ENCODE measurements around the gene KXD1. TPM values are rescaled to one million over a fixed set of nuclear protein-coding genes. Genes with fewer than 3 reads are reported as not detected.

KXD1 gene
- total RNA-seq, 1 experiment from 2014 or later: 138 TPM

DNA sequence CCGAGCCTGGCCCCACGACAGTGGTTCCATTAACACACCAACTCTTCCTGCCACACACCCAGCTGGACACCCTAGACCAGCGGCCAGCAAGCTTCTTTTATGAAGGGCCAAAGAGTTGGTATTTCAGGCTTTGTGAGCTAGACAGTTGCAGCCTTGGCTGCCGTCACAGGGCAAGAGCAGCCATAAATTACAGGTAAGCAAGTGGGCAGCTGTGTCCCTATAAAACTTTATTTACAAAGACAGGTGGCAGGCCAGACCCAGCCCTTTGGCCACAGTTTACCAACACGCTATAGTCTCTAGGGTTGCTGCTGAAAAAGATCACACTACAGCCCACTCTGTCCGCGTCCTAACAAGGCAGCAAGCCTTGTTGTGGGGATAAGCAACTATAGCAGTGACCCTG is 49.1 kb upstream of the KXD1 start:
- DNase-seq: no peak
- no peaks in the 10 kb centered on the region for H3K27me3 ChIP-seq (ENCODE audit: insufficient read depth, low read length)
- peaks cover 2% of the 10 kb centered on the region for H3K79me1 ChIP-seq (ENCODE audit: insufficient read depth, low read depth, low read length, poor library complexity, severe bottlenecking)
- WGBS (ENCODE audit: extremely low coverage, insufficient read length, low lambda C conversion rate): no CpG with 5 or more reads among the region's 7 CpGs
- no peak overlapping the region for H4K5ac ChIP-seq (ENCODE audit: insufficient read length, low read depth, low read length)
- H3K4me1 ChIP-seq (ENCODE audit: insufficient read depth, low read length): no peaks in the 10 kb centered on the region
- H3K18ac ChIP-seq (ENCODE audit: insufficient read length, low read depth, low read length): no peak overlapping the region
- H2AFZ ChIP-seq (ENCODE audit: low read length): no peak overlapping the region
- H2BK120ac ChIP-seq (ENCODE audit: low read depth, low read length, poor library complexity, severe bottlenecking): no peak overlapping the region
- Mint-ChIP-seq H3K9me3 (no peaks in the 10 kb centered on the region), H3K27me3 (ENCODE audit: low read depth) (no peaks in the 10 kb centered on the region), H3K4me1 (peaks cover 13 to 14% of the 10 kb centered on the region in 2 experiments), H3K4me3 (no peak overlapping the region), H3K36me3 (ENCODE audit: insufficient read depth in 1 of 3, low read depth in 3 of 3) (no peaks in the 10 kb centered on the region; a peak in 1 of 7 replicates), H3K27ac (0 out of 7 replicates have a peak overlapping the region, but pooled peaks of 1 of the 3 experiments have one; percentile 14)
- no peak overlapping the region for H3K27ac ChIP-seq (ENCODE audit: insufficient read length, low read depth, low read length)
- no peaks in the 10 kb centered on the region for H3K9me3 ChIP-seq (ENCODE audit: control insufficient read depth, low read depth, low read length)
- no peak overlapping the region for H3K23ac ChIP-seq (ENCODE audit: insufficient read length, low read depth, low read length)
- no peak overlapping the region for H3K9ac ChIP-seq (ENCODE audit: extremely low read depth, insufficient read length, low read length)
- no peak overlapping the region for H2BK20ac ChIP-seq (ENCODE audit: low read depth, low read length, poor library complexity, severe bottlenecking)
- H3K4ac ChIP-seq (ENCODE audit: low read depth, low read length): no peak overlapping the region
- H4K20me1 ChIP-seq (ENCODE audit: control insufficient read depth, insufficient read depth, insufficient read length): peaks cover 3% of the 10 kb centered on the region
- H3K23me2 ChIP-seq (ENCODE audit: insufficient read length, low read depth, low read length, poor library complexity, severe bottlenecking): no peaks in the 10 kb centered on the region
- H2BK12ac ChIP-seq (ENCODE audit: insufficient read length, low read depth, low read length): no peak overlapping the region
- no peak overlapping the region for H3K4me2 ChIP-seq (ENCODE audit: insufficient read depth, insufficient read length, low read length)
- H3K56ac ChIP-seq (ENCODE audit: insufficient read length, low read depth, low read length): no peak overlapping the region
- no peak overlapping the region for H2BK5ac ChIP-seq (ENCODE audit: insufficient read length, low read length)
- no peak overlapping the region for H4K8ac ChIP-seq (replicated peaks; ENCODE audit: insufficient read length, low read depth, low read length)
- H3T11ph ChIP-seq (ENCODE audit: low read length): no peak overlapping the region
- H2AK5ac ChIP-seq (ENCODE audit: insufficient read length, low read length): no peak overlapping the region
- no peak overlapping the region for H2BK15ac ChIP-seq (ENCODE audit: low read depth, low read length)
- H3K79me2 ChIP-seq (ENCODE audit: insufficient read depth, low read length): peaks cover 2% of the 10 kb centered on the region; the same call in 1 of the 2 replicates
- TF ChIP-seq, protein P1, sequence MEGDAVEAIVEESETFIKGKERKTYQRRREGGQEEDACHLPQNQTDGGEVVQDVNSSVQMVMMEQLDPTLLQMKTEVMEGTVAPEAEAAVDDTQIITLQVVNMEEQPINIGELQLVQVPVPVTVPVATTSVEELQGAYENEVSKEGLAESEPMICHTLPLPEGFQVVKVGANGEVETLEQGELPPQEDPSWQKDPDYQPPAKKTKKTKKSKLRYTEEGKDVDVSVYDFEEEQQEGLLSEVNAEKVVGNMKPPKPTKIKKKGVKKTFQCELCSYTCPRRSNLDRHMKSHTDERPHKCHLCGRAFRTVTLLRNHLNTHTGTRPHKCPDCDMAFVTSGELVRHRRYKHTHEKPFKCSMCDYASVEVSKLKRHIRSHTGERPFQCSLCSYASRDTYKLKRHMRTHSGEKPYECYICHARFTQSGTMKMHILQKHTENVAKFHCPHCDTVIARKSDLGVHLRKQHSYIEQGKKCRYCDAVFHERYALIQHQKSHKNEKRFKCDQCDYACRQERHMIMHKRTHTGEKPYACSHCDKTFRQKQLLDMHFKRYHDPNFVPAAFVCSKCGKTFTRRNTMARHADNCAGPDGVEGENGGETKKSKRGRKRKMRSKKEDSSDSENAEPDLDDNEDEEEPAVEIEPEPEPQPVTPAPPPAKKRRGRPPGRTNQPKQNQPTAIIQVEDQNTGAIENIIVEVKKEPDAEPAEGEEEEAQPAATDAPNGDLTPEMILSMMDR (conservative IDR thresholded peaks at IDR 0.05): no peak
- H3K14ac ChIP-seq (ENCODE audit: insufficient read depth, low read length): no peak overlapping the region
- H4K91ac ChIP-seq (ENCODE audit: insufficient read length, low read depth, low read length): no peak overlapping the region
